Subcutaneous abdominal adipose tissue (tissue), 5 donors: ENCODE measurements around the gene IER5L.
"Not testable (repeated sequence)": the region's sequence is repeated elsewhere in the genome, so short reads cannot be mapped to it uniquely, and the experiment has no call there.

Experiments
- H3K27ac ChIP-seq: one replicate; pipeline ENCODE4 v1.7.0; 2013; ENCODE audit warnings: low read depth, mild to moderate bottlenecking, inconsistent platforms, low read length, moderate library complexity
- H3K27me3 ChIP-seq, 5 donors: one replicate each; pipeline ENCODE4 v1.7.0; 2013; ENCODE audit warnings: low read length in 5 of 5, inconsistent platforms in 1 of 5; ENCODE audit not compliant: control insufficient read depth in 5 of 5, insufficient read depth in 4 of 5
- H3K36me3 ChIP-seq, 5 donors: one replicate each; pipeline ENCODE4 v1.7.0; 2013; ENCODE audit warnings: low read length in 5 of 5; ENCODE audit not compliant: control insufficient read depth in 5 of 5, insufficient read depth in 5 of 5
- H3K4me1 ChIP-seq, 5 donors: one replicate each; pipeline ENCODE4 v1.7.0; 2013; ENCODE audit warnings: low read length in 5 of 5, mild to moderate bottlenecking in 3 of 5, moderate library complexity in 1 of 5; ENCODE audit not compliant: control insufficient read depth in 5 of 5, insufficient read depth in 5 of 5
- H3K4me3 ChIP-seq, 5 donors: one replicate each; pipeline ENCODE4 v1.7.0; 2013; ENCODE audit warnings: low read length in 5 of 5, low read depth in 1 of 5
- H3K9ac ChIP-seq, 5 donors: one replicate each; pipeline ENCODE4 v1.7.0; 2013; ENCODE audit warnings: low read length in 5 of 5, mild to moderate bottlenecking in 4 of 5, moderate library complexity in 3 of 5
- H3K9me3 ChIP-seq, 5 donors: one replicate each; pipeline ENCODE4 v1.7.0; 2013; ENCODE audit warnings: low read length in 5 of 5; ENCODE audit not compliant: control insufficient read depth in 5 of 5
- donor health status: healthy.
- donor health status: healthy.
- donor health status: healthy.
- donor health status: healthy.
- donor health status: healthy.

The IER5L gene

GRCh38 chr9:129197978-129198318 lies 19.9 kb upstream of the IER5L start:
- Histone ChIP-seq H3K27me3 (peaks cover 0 to 22% (median 7%) of the 10 kb centered on the region in 5 donors), H3K9me3 (peaks cover 0 to 5% (median 1%) of the 10 kb centered on the region in 5 donors), H3K36me3 (no peaks in the 10 kb centered on the region), H3K9ac (peak overlapping the region in 4 of 5 donors; percentile 4 to 53 (median 30)), H3K4me3 (peak overlapping the region in 2 of 5 donors; percentile 13 to 30), H3K4me1 (peaks cover 10 to 19% (median 13%) of the 10 kb centered on the region in 5 donors), H3K27ac (no peak overlapping the region)

- H3K9ac ChIP-seq, H3K36me3 ChIP-seq, H3K27ac ChIP-seq, H3K4me3 ChIP-seq, H3K9me3 ChIP-seq: not testable (repeated sequence)
- Histone ChIP-seq H3K4me1 (peaks cover 10 to 16% (median 13%) of the 10 kb centered on the region in 5 donors), H3K27me3 (peaks cover 0 to 22% (median 7%) of the 10 kb centered on the region in 5 donors)
These were observed 19.0 kb upstream of the IER5L start for GRCh38 chr9:129197045-129197444.

GRCh38 chr9:129195606-129196005 lies 17.5 kb upstream of the IER5L start:
- Histone ChIP-seq H3K4me1 (peaks cover 10 to 16% (median 13%) of the 10 kb centered on the region in 5 donors), H3K9ac (no peak overlapping the region), H3K27ac (no peak overlapping the region), H3K4me3 (no peak overlapping the region), H3K9me3 (peaks cover 0 to 10% (median 3%) of the 10 kb centered on the region in 5 donors), H3K36me3 (no peaks in the 10 kb centered on the region), H3K27me3 (peaks cover 0 to 22% (median 7%) of the 10 kb centered on the region in 5 donors)

GRCh38 chr9:129194221-129194620 lies 16.2 kb upstream of the IER5L start:
- Histone ChIP-seq H3K9me3 (peaks cover 0 to 6% (median 2%) of the 10 kb centered on the region in 5 donors), H3K9ac (peak overlapping the region in 1 of 5 donors; percentile 19), H3K4me1 (peaks cover 10 to 16% (median 13%) of the 10 kb centered on the region in 5 donors), H3K4me3 (no peak overlapping the region), H3K27ac (no peak overlapping the region), H3K36me3 (no peaks in the 10 kb centered on the region), H3K27me3 (peaks cover 0 to 22% (median 7%) of the 10 kb centered on the region in 5 donors)

GRCh38 chr9:129193655-129194054 lies 15.6 kb upstream of the IER5L start:
- Histone ChIP-seq H3K27me3 (peaks cover 0 to 21% (median 7%) of the 10 kb centered on the region in 5 donors), H3K36me3 (no peaks in the 10 kb centered on the region), H3K4me3 (no peak overlapping the region), H3K4me1 (peaks cover 9 to 12% (median 11%) of the 10 kb centered on the region in 5 donors), H3K9ac (no peak overlapping the region), H3K9me3 (peaks cover 0 to 6% (median 2%) of the 10 kb centered on the region in 5 donors), H3K27ac (no peak overlapping the region)

- peaks cover 0 to 10% (median 4%) of the 10 kb centered on the region in 5 donors for H3K27me3 ChIP-seq
- no peak overlapping the region for H3K9ac ChIP-seq
- H3K9me3 ChIP-seq = peaks cover 2 to 9% (median 4%) of the 10 kb centered on the region in 5 donors
- no peak overlapping the region for H3K27ac ChIP-seq
- H3K36me3 ChIP-seq = no peaks in the 10 kb centered on the region
- no peaks in the 10 kb centered on the region for H3K4me1 ChIP-seq
- no peak overlapping the region for H3K4me3 ChIP-seq
These were observed 13.2 kb upstream of the IER5L start for GRCh38 chr9:129191234-129191633.

GRCh38 chr9:129189971-129190370 lies 11.9 kb upstream of the IER5L start:
- not testable (repeated sequence) for H3K9ac ChIP-seq, H3K36me3 ChIP-seq

GRCh38 chr9:129187042-129187441 lies 9.0 kb upstream of the IER5L start:
- Histone ChIP-seq H3K36me3 (no peaks in the 10 kb centered on the region), H3K4me1 (peaks cover 0 to 12% (median 3%) of the 10 kb centered on the region in 5 donors), H3K27ac (no peak overlapping the region), H3K9me3 (peaks cover 0 to 4% (median 3%) of the 10 kb centered on the region in 5 donors), H3K4me3 (no peak overlapping the region), H3K27me3 (peaks cover 0 to 3% (median 0%) of the 10 kb centered on the region in 5 donors), H3K9ac (no peak overlapping the region)

More at GRCh38 chr9:129189971-129190370, 11.9 kb upstream of the IER5L start:
- not testable (repeated sequence) for H3K4me1 ChIP-seq, H3K9me3 ChIP-seq, H3K27me3 ChIP-seq, H3K4me3 ChIP-seq, H3K27ac ChIP-seq

GRCh38 chr9:129185991-129186390 lies 7.9 kb upstream of the IER5L start:
- Histone ChIP-seq H3K4me3 (no peak overlapping the region), H3K36me3 (no peaks in the 10 kb centered on the region), H3K27ac (no peak overlapping the region), H3K9ac (no peak overlapping the region), H3K27me3 (peaks cover 0 to 3% (median 0%) of the 10 kb centered on the region in 5 donors), H3K9me3 (peaks cover 0 to 4% (median 3%) of the 10 kb centered on the region in 5 donors), H3K4me1 (peaks cover 0 to 12% (median 3%) of the 10 kb centered on the region in 5 donors)

- H3K9me3 ChIP-seq = peaks cover 0 to 4% (median 3%) of the 10 kb centered on the region in 5 donors
- no peaks in the 10 kb centered on the region for H3K36me3 ChIP-seq
- H3K4me1 ChIP-seq = peaks cover 0 to 12% (median 3%) of the 10 kb centered on the region in 5 donors
- no peak overlapping the region for H3K9ac ChIP-seq
- no peak overlapping the region for H3K27ac ChIP-seq
- H3K4me3 ChIP-seq = no peak overlapping the region
- H3K27me3 ChIP-seq = peaks cover 0 to 3% (median 0%) of the 10 kb centered on the region in 5 donors
These were observed 7.3 kb upstream of the IER5L start for GRCh38 chr9:129185402-129185801.
